ENCODE results near the gene GRIK4. TPM values are rescaled to one million over a fixed set of nuclear protein-coding genes. Genes with fewer than 3 reads are reported as not detected.
"Not testable (repeated sequence)": the region's sequence is repeated elsewhere in the genome, so short reads cannot be mapped to it uniquely, and the experiment has no call there.

The GRIK4 gene
- total RNA-seq, 1 experiment from 2014 or later: not detected

GRCh38 chr11:120581313-120581712 lies 69.8 kb downstream of the GRIK4 start:
- no peaks in the 10 kb centered on the region for H3K79me2 ChIP-seq (ENCODE audit: low read depth)
- no peaks in the 10 kb centered on the region for H3F3A ChIP-seq (ENCODE audit: insufficient read depth, low read depth)
- BruUV-seq (replicated peaks): no TSS peak
- TF ChIP-seq EZH2 (IDR thresholded peaks at IDR 0.05; ENCODE audit: low read depth) (no peak), CTCF (conservative IDR thresholded peaks at IDR 0.05) (no peak)
- no peak overlapping the region for H3K27ac ChIP-seq
- no peak overlapping the region for H2AFZ ChIP-seq
- peaks cover 7% of the 10 kb centered on the region for H3K9me3 ChIP-seq (ENCODE audit: insufficient read depth, low read depth)
- H3K4me1 ChIP-seq (replicated peaks; ENCODE audit: insufficient read depth): no peaks in the 10 kb centered on the region
- POLR2A ChIA-PET (ENCODE audit: unreplicated experiment): no interaction called here
- H3K4me3 ChIP-seq: no peak overlapping the region
- H3K9me2 ChIP-seq (ENCODE audit: insufficient read depth): no peaks in the 10 kb centered on the region
- no peaks in the 10 kb centered on the region for H3K36me3 ChIP-seq (ENCODE audit: low read depth)
- CTCF ChIA-PET: no interaction called here
- H3K4me2 ChIP-seq: no peak overlapping the region
- peaks cover 97% of the 10 kb centered on the region for H3K27me3 ChIP-seq (ENCODE audit: insufficient read depth, low read depth)
- no peaks in the 10 kb centered on the region for H4K20me1 ChIP-seq (ENCODE audit: insufficient read depth)
- intact Hi-C loops (cut with micrococcal nuclease; ENCODE audit: unreplicated experiment): no loop called here
- no peak for DNase-seq

DNA sequence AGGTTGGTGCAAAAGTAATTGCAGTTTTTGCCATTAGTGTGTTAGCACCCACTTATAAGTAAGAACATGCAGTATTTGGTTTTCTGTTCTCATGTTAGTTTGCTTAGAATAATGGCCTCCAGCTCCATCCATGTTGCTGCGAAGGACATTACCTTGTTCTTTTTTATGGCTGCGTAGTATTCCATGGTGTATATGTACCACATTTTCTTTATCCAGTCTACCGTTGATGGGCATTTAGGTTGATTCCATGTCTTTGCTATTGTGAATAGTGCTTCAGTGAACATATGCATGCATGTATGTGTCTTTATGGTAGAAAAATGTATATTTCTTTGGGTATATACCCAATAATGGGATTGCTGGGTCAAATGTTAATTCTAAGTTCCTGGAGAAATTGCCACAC lies 71.0 kb downstream of the GRIK4 start:
- intact Hi-C loops (cut with micrococcal nuclease; ENCODE audit: unreplicated experiment); H2AFZ ChIP-seq; H3K9me3 ChIP-seq (ENCODE audit: insufficient read depth, low read depth); H3K4me3 ChIP-seq; H3K4me1 ChIP-seq (replicated peaks; ENCODE audit: insufficient read depth); DNase-seq; H3K9me2 ChIP-seq (ENCODE audit: insufficient read depth); H4K20me1 ChIP-seq (ENCODE audit: insufficient read depth); H3K4me2 ChIP-seq; H3K79me2 ChIP-seq (ENCODE audit: low read depth); H3K27ac ChIP-seq; H3K36me3 ChIP-seq (ENCODE audit: low read depth); POLR2A ChIA-PET (ENCODE audit: unreplicated experiment); BruUV-seq (replicated peaks); H3F3A ChIP-seq (ENCODE audit: insufficient read depth, low read depth); CTCF ChIA-PET: not testable (repeated sequence)
- H3K27me3 ChIP-seq (ENCODE audit: insufficient read depth, low read depth): peaks cover 97% of the 10 kb centered on the region

DNA sequence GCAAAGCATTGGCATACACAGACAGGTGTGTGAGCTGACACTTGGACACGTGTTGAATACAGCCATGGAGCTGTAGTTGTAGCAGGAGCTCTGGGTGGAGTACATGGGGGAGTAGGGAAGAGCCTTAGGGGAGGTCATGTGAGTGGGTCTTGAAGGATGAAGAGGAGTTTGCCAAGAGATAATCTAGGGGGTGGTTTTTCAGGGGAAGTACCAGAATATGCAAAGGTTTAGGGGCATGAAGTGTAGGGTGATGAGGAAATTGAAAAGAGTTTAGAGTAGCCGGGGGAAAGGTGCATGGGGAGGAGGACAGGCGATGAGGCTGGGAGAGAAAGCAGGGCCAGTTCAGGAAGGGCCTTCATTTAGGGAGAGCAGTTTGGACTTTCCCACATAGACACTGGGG lies 74.5 kb downstream of the GRIK4 start:
- no peak for DNase-seq
- H3F3A ChIP-seq (ENCODE audit: insufficient read depth, low read depth): no peaks in the 10 kb centered on the region
- no peaks in the 10 kb centered on the region for H3K79me2 ChIP-seq (ENCODE audit: low read depth)
- no TSS peak for BruUV-seq (replicated peaks)
- H3K36me3 ChIP-seq (ENCODE audit: low read depth): no peaks in the 10 kb centered on the region
- no peak overlapping the region for H3K4me3 ChIP-seq
- H3K27ac ChIP-seq: no peak overlapping the region
- no peaks in the 10 kb centered on the region for H3K9me2 ChIP-seq (ENCODE audit: insufficient read depth)
- TF ChIP-seq EZH2 (IDR thresholded peaks at IDR 0.05; ENCODE audit: low read depth) (no peak), CTCF (conservative IDR thresholded peaks at IDR 0.05) (no peak)
- ChIA-PET CTCF (no interaction called here), POLR2A (ENCODE audit: unreplicated experiment) (no interaction called here)
- peaks cover 95% of the 10 kb centered on the region for H3K27me3 ChIP-seq (ENCODE audit: insufficient read depth, low read depth)
- intact Hi-C loops (cut with micrococcal nuclease; ENCODE audit: unreplicated experiment): no loop called here
- no peaks in the 10 kb centered on the region for H3K4me1 ChIP-seq (replicated peaks; ENCODE audit: insufficient read depth)
- H2AFZ ChIP-seq: no peak overlapping the region
- no peaks in the 10 kb centered on the region for H4K20me1 ChIP-seq (ENCODE audit: insufficient read depth)
- peaks cover 7% of the 10 kb centered on the region for H3K9me3 ChIP-seq (ENCODE audit: insufficient read depth, low read depth)
- H3K4me2 ChIP-seq: no peak overlapping the region

GRCh38 chr11:120586728-120587127 lies 75.2 kb downstream of the GRIK4 start:
- POLR2A ChIA-PET (ENCODE audit: unreplicated experiment): no interaction called here
- Histone ChIP-seq H3K9me2 (ENCODE audit: insufficient read depth) (no peaks in the 10 kb centered on the region), H3K4me1 (replicated peaks; ENCODE audit: insufficient read depth) (no peaks in the 10 kb centered on the region), H3K9me3 (ENCODE audit: insufficient read depth, low read depth) (peaks cover 7% of the 10 kb centered on the region), H3K27me3 (ENCODE audit: insufficient read depth, low read depth) (peaks cover 95% of the 10 kb centered on the region), H3K4me3 (no peak overlapping the region), H3K27ac (no peak overlapping the region), H3K36me3 (ENCODE audit: low read depth) (no peaks in the 10 kb centered on the region), H3F3A (ENCODE audit: insufficient read depth, low read depth) (no peaks in the 10 kb centered on the region), H4K20me1 (ENCODE audit: insufficient read depth) (no peaks in the 10 kb centered on the region), H2AFZ (no peak overlapping the region), H3K79me2 (ENCODE audit: low read depth) (no peaks in the 10 kb centered on the region), H3K4me2 (no peak overlapping the region)
- no peak for DNase-seq
- TF ChIP-seq EZH2 (IDR thresholded peaks at IDR 0.05; ENCODE audit: low read depth) (no peak), CTCF (conservative IDR thresholded peaks at IDR 0.05) (no peak)
- no TSS peak for BruUV-seq (replicated peaks)
- CTCF ChIA-PET: no interaction called here
- intact Hi-C loops (cut with micrococcal nuclease; ENCODE audit: unreplicated experiment): no loop called here
